Middle frontal gyrus (tissue), 1 donor: ENCODE data around the gene PDIA2.
"Not testable (repeated sequence)": the region's sequence is repeated elsewhere in the genome, so short reads cannot be mapped to it uniquely, and the experiment has no call there.

Experiments used
- DNase-seq: peaks from one replicate; pipeline ENCODE4 v3.0.0-alpha.2; 2015; ENCODE audit warnings: low spot score; ENCODE audit errors: extremely low spot score

PDIA2 gene, protein sequence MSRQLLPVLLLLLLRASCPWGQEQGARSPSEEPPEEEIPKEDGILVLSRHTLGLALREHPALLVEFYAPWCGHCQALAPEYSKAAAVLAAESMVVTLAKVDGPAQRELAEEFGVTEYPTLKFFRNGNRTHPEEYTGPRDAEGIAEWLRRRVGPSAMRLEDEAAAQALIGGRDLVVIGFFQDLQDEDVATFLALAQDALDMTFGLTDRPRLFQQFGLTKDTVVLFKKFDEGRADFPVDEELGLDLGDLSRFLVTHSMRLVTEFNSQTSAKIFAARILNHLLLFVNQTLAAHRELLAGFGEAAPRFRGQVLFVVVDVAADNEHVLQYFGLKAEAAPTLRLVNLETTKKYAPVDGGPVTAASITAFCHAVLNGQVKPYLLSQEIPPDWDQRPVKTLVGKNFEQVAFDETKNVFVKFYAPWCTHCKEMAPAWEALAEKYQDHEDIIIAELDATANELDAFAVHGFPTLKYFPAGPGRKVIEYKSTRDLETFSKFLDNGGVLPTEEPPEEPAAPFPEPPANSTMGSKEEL

DNA sequence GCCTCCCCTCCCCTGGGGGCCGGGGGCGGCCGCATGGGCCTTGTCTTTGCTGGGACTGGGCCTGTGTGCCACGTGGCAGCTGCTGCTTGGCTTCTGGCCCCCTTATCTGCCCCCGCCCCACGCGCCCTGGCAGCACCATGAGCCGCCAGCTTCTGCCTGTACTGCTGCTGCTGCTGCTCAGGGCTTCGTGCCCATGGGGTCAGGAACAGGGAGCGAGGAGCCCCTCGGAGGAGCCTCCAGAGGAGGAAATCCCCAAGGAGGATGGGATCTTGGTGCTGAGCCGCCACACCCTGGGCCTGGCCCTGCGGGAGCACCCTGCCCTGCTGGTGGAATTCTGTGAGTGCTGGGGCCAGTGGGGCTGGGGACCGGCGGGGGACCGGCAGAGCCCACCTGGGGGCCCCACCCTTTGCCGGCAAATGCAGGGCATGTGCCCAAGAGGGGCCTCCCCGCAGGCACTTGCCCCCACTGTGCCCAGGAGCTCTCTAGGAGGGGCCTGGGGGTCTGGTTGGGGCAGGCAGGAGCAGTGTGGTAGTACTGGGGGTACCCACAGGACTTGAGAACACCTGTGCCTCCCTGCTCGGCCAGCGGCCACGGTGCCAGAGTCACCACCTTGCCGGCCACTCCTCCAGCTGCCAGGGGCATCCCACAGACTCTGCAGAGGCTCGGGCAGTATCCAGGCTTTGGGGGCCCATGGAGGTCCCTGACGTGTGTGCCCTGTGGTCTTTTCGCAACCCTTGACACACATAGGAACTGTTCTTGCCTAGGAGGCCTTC lies at the start of gene PDIA2:
PDIA2 (plus strand) TSS at position 132 of the 773 bp plus-strand sequence; CDS start at position 138, 6 bp downstream.
- no peak for DNase-seq

DNA sequence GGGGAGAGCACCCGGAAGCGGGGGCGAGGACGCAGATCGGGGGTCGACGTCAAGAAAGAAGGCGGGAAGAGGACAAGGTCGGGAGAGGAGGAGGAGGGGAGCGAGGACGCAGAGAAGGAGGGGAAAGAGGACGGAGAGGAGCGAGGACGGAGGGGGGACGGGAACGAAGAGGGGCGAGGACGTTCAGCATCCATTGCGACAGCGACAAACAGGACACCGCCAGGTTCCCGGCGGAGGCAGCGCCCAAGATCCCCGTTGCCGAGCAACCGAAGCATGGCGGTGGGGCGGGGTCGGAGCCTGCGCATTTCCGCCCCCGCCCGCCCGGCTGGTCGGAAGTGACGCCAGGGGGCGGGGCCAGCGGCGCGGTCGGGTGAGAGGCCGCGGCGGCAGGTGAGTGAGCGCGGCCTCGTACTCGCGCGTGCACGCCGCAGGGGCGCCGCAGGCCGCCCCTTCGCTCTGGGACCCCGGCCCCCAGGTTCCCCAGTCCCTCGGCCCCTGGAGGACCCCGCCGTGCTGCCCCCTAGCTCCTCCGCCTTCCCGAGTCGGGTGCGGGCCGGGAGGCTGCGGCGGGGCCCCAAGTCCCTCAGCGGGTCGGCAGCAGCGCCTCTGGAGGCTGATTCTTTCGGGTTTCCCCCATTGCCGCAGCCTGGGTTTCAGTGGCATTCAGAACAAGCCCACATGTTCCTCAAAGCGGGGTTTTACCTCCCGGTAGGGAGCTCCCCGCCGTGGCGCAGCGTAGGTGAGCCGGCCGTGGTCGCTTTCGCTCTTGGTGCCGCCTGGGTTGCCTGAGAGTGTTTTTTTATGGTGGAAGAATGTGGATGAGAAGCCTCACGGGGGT lies 48.3 kb upstream of the PDIA2 start, which contains the start of gene FAM234A:
FAM234A (plus strand) TSS at position 354 of the 838 bp plus-strand sequence. CDS start 19,593 bp downstream, outside the sequence.
- DNase-seq: peak; percentile 90

DNA sequence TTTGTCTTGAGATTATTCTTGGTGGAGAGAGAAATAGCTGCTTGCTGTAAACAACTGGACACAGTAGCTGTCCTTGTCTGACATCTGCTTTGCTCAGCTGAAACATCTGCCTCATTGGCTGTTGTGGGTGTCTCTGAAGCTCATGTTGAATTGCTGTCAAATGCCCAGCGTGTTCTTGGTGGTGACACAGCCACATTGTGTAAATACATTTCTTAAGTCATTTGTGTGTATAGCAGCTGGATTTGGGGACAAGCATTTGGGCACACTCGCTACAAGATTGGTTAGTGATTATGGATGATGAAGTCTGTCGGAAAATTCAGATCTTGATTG lies 43.1 kb upstream of the PDIA2 start:
- no peak for DNase-seq

DNA sequence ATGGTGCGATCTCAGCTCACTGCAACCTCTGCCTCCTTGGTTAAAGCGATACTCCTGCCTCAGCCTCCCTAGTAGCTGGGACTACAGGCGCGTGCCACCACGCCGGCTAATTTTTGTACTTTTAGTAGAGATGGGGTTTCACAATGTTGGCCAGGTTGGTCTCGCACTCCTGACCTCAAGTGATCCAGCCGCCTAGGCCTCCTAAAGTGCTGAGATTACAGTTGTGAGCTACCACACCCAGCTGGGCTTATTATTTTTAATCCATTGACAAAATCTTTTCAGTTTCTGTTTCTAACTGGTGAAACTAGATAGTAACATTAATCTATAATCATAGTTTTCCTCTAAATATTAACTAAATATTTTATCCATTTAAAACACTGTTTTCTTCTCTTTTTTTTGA lies 42.4 kb upstream of the PDIA2 start:
- DNase-seq: no peak

DNA sequence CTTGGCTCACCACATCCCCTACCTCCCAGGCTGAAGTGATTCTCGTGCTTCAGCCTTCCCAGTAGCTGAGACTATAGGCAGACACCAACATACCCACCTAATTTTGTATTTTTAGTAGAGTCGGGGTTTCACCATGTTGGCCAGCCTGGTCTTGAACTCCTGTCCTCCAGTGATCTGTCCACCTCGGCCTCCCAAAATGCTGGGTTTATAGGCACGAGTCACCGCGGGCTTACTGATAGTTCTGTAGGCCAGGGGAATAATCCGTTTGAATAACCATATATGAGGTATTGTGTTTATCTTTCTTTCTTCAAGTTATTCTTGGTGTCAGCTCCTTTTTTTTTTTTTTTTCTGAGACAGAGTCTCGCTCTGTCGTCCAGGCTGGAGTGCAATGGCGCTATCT lies 40.7 kb upstream of the PDIA2 start:
- no peak for DNase-seq

DNA sequence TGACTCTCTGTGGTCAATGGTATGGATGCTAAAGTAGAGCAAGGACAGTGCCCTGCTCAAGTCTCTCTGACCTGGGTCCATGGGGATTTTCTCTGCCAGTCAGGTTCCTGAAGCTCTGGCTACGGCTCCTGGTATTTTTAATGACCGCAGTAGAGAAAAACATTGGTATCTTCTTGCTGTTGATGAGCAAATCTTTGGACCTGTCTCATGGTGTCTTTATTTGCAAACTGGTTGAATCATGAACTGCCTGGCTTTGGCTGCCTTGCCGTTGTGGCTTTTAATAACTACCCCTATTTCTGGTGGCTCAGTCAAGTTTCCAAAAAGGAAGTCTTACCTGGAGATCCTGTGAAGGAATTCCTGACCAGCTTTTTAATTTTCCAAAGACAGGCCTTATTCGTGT lies 39.6 kb upstream of the PDIA2 start:
- DNase-seq: no peak

DNA sequence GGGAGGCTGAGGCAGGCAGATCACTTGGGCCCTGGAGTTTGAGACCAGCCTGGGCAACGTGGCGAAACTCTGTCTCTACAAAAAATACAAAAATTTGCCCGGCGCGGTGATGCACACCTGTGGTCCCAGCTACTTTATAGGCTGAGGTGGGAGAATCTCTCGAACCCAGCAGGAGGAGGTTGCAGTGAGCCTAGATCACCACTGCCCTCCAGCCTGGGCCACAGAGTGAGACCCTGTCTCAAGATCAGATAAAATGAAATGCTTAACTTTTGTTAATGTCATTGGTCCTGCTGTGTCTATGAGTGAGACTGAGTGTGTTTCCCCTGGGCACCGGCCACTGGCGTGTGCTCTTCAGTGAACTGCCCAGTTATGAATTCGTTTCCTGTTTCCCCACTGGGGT lies 37.9 kb upstream of the PDIA2 start:
- no peak for DNase-seq

DNA sequence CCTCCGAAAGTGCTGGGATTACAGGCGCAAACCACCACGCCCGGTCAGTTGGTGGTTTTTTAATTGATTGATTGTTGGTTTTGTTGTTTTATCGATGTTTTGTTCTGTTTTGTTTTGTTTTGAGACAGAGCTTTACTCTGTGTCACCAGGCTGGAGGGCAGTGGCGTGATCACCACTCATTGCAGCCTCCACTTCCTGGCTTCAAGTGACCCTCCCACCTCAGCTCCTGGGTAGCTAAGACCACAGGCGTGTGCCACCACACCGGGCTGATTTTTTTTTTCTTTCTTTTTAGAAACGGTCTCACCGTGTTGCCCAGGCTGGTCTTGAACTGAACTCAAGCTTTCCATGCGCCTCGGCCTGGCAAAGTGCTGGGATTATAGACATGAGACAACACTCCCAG lies 35.9 kb upstream of the PDIA2 start:
- DNase-seq: no peak

DNA sequence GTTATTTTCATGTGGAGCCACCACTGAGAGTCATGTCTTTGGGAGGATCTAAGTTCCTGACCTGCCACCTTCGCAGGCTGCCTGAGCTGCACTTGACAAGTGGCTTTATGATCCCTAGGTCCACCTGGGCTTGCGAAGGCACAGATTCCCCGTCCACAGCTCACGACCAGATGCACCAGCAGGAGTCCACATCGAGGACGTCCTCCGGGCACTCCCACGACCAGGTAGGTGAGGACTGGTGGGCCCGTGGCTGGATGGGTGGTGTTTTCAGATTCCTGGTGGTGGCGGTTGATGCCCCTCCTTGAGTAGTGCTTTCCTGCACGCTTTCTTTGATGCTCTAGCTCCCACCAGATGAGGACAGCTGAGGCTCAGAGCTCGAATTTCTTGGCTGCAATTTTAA lies 33.5 kb upstream of the PDIA2 start:
- no peak for DNase-seq

DNA sequence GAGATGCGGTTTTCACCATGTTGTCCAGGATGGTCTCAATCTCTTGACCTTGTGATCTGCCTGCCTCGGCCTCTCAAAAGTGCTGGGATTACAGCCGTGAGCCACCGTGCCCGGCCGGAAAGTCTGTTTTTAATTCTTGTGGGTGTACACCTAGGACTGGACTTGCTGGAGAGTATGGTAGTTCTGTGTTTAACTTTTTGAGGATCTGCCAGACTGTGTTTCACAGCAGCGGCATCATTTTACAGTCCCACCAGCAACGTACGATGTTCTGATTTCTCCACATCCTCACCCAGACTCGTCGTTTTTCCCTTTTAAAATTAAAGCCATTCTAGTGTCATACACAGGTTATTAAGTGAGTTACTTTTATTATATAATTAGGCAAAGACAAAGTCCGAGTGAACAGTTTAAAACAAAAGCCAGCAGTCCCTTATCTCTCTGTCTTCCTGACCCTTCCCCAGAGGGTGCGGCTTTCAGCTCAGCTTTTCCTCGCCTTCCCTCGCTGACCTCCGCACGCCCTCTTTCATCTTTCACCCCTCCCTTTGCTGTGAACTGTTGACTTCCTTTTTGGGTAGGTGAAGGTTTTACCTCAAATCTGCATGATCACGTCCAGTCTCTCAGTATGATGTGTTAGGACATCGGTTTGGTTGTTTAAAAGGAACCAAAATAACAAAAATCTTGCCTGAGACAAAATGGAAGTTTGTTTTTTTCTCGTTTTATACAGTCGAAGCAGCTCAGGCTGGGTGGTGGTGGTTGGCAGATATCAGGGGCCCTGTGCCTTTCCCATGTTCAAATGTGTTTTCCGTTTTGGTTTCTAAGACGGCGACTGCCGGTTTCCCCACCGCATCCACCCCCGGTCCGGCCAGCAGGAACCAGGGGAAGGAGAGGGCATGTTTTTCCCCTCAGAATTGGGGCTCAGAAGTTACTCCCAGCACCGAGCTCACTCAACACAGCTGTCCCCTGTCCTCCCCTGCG lies 30.3 kb upstream of the PDIA2 start:
- DNase-seq: no peak

DNA sequence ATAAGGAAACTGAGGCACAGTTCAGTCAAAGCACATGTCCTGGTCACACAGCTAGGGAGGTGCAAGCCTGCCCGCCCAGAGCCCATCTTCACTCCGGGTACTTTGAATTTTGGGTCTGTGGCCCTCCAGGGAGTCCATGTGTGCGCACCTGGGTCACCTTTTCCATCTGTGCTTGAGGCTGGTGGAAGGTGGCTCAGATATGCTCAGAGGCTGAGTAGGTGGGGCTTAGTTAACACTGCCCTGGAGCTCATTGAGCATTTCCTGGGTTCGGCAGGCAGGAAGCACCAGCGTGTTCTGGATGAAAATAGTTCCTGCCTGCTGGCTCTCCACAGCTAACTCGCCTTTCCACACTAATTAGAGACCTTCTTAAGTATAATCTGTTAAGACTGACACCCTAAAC lies 29.1 kb upstream of the PDIA2 start:
- DNase-seq: no peak

DNA sequence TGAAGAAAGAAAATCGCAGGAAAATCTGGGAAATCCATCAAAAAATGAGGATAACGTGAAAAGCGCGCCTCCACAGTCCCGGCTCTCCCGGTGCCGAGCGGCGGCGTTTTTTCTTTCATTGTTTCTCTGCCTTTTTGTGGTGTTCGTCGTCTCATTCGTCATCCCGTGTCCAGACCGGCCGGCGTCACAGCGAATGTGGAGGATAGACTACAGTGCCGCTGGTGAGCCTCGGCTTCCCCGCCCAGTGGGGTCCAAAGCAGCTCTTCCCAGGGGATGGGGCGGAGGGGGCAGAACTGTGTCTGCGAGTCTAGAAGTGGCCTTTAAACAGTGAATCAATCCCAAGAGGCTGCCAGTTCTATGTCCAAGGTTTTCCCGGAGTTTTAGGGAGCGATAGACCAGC lies 28.5 kb upstream of the PDIA2 start:
- DNase-seq: no peak

DNA sequence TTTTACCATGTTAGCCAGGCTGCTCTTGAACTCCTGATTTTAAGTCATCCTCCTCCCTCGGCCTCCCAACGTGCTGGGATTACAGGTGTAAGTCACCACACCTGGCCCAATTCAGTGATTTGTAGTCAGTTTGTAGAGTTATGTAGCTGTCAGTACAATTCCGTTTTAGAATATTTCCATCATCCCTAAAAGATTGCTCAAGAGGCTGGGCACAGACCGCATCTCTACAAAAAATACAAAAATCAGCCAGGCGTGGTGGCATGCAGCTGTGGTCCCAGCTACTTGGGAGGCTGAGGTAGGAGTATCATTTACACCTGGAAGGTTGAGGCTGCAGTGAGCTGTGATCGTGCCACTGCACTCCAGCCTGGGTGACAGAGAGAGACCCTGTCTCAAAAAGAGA lies 27.8 kb upstream of the PDIA2 start:
- no peak for DNase-seq

DNA sequence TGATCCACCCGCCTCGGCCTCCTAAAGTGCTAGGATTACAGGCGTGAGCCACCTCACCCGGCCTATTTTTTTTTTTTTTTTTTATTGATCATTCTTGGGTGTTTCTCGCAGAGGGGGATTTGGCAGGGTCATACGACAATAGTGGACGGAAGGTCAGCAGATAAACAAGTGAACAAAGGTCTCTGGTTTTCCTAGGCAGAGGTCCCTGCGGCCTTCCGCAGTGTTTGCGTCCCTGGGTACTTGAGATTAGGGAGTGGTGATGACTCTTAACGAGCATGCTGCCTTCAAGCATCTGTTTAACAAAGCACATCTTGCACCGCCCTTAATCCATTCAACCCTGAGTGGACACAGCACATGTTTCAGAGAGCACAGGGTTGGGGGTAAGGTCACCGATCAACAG lies 24.9 kb upstream of the PDIA2 start:
- not testable (repeated sequence) for DNase-seq

DNA sequence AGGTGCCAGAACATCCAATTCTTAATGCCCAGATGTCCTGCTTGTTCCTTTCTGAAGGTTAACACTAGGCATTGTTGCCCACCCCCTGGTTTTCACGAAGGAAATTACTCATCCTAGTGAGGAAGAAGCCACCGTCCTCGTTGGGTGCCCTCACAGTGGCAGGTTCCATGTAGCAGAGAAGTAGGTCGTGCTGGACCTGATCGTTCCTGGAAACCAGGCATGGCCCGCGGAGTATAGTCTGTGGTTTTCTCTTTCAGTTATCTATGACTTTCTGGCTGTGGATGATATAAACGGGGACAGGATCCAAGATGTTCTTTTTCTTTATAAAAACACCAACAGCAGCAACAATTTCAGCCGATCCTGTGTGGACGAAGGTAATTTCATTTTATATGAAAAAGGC lies 23.7 kb upstream of the PDIA2 start:
- no peak for DNase-seq

DNA sequence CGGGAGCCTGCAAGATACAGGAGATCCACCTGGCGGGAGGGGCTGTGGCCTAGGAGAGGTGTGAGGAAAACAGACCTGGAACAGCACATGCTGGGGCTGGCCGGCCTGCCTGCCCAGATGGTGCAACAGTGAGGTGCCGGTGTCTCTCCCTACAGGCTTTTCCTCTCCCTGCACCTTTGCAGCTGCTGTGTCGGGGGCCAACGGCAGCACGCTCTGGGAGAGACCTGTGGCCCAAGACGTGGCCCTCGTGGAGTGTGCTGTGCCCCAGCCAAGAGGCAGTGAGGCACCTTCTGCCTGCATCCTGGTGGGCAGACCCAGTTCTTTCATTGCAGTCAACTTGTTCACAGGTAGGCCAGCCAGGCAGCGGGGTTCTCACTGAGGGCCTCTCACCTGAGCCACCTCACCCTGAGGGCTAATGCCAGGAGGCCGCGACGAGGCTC lies 23.1 kb upstream of the PDIA2 start:
- DNase-seq: no peak

DNA sequence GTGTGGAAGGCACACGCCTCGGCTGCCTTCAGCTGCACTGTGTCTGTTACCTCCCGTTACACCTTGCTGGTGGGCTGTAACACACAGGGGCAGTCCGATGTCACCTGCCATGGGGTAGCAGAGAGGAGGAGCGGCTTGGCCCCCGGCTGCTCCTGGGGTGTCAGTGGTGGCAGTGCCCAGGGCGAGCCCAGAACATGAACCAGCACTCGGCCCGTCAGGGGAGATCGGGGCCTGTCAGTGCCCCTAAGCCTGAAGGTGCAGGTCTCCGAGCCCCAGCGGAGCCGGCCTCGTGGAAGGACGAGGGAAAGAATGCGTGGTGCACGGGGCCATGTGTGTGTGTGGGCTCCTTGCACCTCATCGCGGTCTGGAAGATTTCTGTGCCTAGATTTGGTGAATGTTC lies 22.6 kb upstream of the PDIA2 start:
- DNase-seq: no peak

DNA sequence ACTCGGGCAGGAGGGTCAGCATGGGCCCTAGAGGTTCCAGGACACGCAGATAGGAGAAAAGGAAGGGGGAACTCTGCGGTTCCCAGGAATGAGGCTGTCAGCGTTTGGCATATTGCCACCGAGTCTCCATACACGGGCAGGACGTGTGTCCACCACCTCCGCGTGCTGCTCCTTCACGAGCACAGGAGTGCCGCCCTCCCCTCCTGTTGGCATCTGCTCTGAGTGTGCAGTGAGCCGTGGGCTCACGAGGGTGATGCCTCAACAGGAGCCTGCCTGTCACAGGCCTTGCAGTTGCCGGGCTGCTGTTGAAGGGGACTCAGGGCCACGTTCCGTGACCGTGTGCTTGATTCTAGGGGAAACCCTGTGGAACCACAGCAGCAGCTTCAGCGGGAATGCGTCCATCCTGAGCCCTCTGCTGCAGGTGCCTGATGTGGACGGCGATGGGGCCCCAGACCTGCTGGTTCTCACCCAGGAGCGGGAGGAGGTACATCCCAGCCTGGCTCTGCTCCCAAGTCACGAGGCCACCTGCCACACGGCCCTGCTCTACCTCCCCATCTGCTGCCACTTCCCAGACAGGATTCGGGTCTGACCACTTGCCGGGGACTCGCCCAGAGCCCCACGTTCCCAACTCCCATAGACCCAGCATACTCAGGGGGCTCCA lies 21.8 kb upstream of the PDIA2 start:
- no peak for DNase-seq

DNA sequence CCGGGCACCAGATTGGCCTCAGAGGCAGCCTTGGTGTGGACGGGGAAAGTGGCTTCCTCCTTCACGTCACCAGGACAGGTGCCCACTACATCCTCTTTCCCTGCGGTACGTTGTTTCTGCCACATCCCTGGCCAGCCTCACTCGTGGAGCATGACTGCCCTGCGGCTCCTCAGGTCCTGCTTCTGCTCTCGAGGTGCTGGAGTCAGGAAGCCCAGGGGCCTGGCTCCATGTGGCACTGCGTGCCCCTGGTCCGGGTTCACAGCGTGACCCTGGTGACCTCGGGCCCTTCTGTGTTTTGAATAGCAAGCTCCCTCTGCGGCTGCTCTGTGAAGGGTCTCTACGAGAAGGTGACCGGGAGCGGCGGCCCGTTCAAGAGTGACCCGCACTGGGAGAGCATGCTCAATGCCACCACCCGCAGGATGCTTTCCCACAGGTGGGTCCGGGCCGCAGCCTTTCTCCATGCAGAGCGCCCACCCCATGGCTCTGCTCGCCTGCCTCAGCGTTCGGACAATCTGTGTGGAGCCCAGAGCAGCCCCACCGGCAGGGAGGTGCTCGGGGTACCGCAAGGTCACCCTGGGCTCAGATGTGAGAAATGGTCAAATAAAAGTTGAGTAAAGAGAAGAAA lies 20.7 kb upstream of the PDIA2 start:
- no peak for DNase-seq
